ENCODE results near the gene GKN2.

DNA sequence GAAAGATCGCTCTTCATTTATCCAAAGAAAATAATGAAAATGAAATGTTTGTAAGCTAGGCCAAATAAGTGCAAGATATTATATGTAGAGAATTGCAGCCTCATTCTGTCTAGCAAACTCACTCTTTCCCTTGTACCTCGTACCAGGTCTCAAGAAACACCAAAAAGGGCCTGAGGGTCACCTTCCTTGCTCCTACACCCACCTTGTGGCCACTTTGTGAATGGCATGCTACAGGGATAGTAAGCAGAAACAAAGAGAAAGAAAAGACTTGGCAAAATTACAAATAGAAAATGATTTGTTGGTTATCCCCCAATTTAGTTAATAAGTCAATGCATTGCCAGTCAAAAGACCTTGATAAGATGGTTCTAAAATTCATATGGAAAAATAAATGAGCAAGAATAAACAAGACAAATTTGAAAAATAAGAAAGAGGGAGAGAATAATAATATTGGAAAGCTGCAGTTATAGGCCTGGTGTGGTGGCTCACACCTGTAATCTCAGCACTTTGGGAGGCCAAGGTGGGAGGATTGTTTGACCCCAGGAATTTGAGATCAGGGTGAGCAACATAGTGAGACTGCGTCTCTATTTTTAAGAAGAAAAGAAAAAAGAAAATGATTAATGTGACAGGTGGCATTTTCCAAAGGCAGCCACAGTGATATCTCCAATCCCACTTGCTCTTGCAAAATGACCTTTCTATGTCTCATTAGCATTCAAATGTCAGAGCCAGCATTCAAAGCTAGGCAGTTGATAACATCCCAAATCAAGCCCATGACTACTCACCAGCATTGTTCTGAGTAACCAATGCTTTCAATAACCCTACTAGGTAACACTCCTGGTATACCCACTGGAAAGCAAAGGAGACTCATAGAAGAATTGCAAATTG is 42.7 kb downstream of the GKN2 start:
- TF ChIP-seq POLR2A (IDR thresholded peaks at IDR 0.05), result no peak
- TF ChIP-seq, protein P1, sequence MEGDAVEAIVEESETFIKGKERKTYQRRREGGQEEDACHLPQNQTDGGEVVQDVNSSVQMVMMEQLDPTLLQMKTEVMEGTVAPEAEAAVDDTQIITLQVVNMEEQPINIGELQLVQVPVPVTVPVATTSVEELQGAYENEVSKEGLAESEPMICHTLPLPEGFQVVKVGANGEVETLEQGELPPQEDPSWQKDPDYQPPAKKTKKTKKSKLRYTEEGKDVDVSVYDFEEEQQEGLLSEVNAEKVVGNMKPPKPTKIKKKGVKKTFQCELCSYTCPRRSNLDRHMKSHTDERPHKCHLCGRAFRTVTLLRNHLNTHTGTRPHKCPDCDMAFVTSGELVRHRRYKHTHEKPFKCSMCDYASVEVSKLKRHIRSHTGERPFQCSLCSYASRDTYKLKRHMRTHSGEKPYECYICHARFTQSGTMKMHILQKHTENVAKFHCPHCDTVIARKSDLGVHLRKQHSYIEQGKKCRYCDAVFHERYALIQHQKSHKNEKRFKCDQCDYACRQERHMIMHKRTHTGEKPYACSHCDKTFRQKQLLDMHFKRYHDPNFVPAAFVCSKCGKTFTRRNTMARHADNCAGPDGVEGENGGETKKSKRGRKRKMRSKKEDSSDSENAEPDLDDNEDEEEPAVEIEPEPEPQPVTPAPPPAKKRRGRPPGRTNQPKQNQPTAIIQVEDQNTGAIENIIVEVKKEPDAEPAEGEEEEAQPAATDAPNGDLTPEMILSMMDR (IDR thresholded peaks at IDR 0.05), result peak; percentile 86 to 95 (median 93)

Data from heart left ventricle (tissue), 13 donors.